HCT116 (cell line): Measurements from ENCODE around the gene ADAMTS20. TPM values are rescaled to one million over a fixed set of nuclear protein-coding genes. Genes with fewer than 3 reads are reported as not detected.

Experiments used
- ATAC-seq: fragments of 200-7000 bp; cut with Tn5 transposase; 2 replicates; pipeline ENCODE4 v1.9.1; 2020; ENCODE audit warnings: mild to moderate bottlenecking, moderate library complexity
- BruUV-seq: library from RNA; stranded (reverse); fragments of 400-500 nt; replicated peaks from 2 replicates; lab custom pipeline; 2021; lab: Mats Ljungman, UMichigan
- CTCF ChIA-PET: fragments of 300-600 bp; sonication (Branson Sonifier 250); formaldehyde crosslinking; loops from one replicate; lab custom pipeline; 2021; ENCODE audit warnings: antibody characterized with exemption; lab: Charles Lee
- POLR2A ChIA-PET: fragments of 300-600, 350-600 bp; sonication (Branson Sonifier 250); formaldehyde crosslinking; loops from one replicate; lab custom pipeline; 2021; ENCODE audit warnings: antibody characterized with exemption; lab: Charles Lee
- RAD21 ChIA-PET, 2 experiments: fragments of 300-600 bp; sonication (Branson Sonifier 250); formaldehyde crosslinking; loops; one replicate each; lab custom pipeline; 2023; ENCODE audit warnings: low total read pairs in 2 of 2; ENCODE audit not compliant: uncharacterized antibody in 2 of 2, unreplicated experiment in 2 of 2, low non-redundant PET in 1 of 2; lab: Charles Lee
- DNase-seq: peaks from one replicate; pipeline ENCODE4 v3.0.0-alpha.2; 2010; ENCODE audit warnings: low read depth, low spot score
- H2AFZ ChIP-seq: fragments of 200-600 bp; shearing (Covaris generic), sonication (generic); 2 replicates; pipeline ENCODE4 v1.6.1; 2017; ENCODE audit warnings: low read depth, mixed run types, mixed read lengths, antibody characterized with exemption, low read length; ENCODE audit not compliant: poor library complexity, severe bottlenecking
- H3K27ac ChIP-seq: 2 replicates; pipeline ENCODE4 v1.5.1; 2012; ENCODE audit warnings: low read depth, low read length
- H3K27me3 ChIP-seq: fragments of 200-600 bp; sonication (generic); 2 replicates; pipeline ENCODE4 v1.6.1; 2016; ENCODE audit warnings: mixed run types, low read length, mixed read lengths; ENCODE audit not compliant: insufficient read depth
- H3K36me3 ChIP-seq, 2 experiments: fragments of 200-500 bp in 1 of 2; fragments of 200-600 bp in 1 of 2; sonication (Bioruptor generic) in 1 of 2; sonication (generic) in 1 of 2; 2 replicates each; pipeline versions ENCODE4 v1.5.1 to v1.6.1; 2014 to 2016; ENCODE audit warnings: low read length in 2 of 2, inconsistent platforms in 1 of 2, mixed read lengths in 1 of 2, mixed run types in 1 of 2; ENCODE audit not compliant: insufficient read depth in 2 of 2, control insufficient read depth in 1 of 2
- H3K4me1 ChIP-seq, 2 experiments: fragments of 200-600 bp in 1 of 2; sonication (generic) in 1 of 2; 2 replicates each; pipeline versions ENCODE4 v1.5.1 to v1.6.1; 2012 to 2017; ENCODE audit warnings: low read length in 2 of 2, inconsistent platforms in 1 of 2, mild to moderate bottlenecking in 1 of 2, mixed read lengths in 1 of 2, mixed run types in 1 of 2, moderate library complexity in 1 of 2; ENCODE audit not compliant: insufficient read depth in 2 of 2, control insufficient read depth in 1 of 2
- H3K4me2 ChIP-seq: fragments of 200-600 bp; sonication (generic); 2 replicates; pipeline ENCODE4 v1.6.1; 2017; ENCODE audit warnings: mixed run types, low read length, mixed read lengths
- H3K4me3 ChIP-seq, 2 experiments: fragments of 200-600 bp in 1 of 2; sonication (generic) in 1 of 2; replicated peaks in 1 of 2; 2 replicates each; pipeline ENCODE4 v1.5.1; 2011 to 2016; ENCODE audit warnings: low read length in 2 of 2, control low read depth in 1 of 2, low read depth in 1 of 2, mild to moderate bottlenecking in 1 of 2, mixed read lengths in 1 of 2, mixed run types in 1 of 2
- H3K79me2 ChIP-seq: fragments of 200-600 bp; sonication (generic); 2 replicates; pipeline ENCODE4 v1.6.1; 2017; ENCODE audit warnings: mild to moderate bottlenecking, mixed run types, low read length, moderate library complexity, mixed read lengths; ENCODE audit not compliant: insufficient read depth
- H3K9ac ChIP-seq: fragments of 200-600 bp; sonication (generic); 2 replicates; pipeline ENCODE4 v1.6.1; 2016; ENCODE audit warnings: low read length, mixed read lengths
- H3K9me2 ChIP-seq: fragments of 200-600 bp; sonication (generic), shearing (Covaris generic); 2 replicates; pipeline ENCODE4 v1.6.1; 2017; ENCODE audit warnings: mixed run types, mild to moderate bottlenecking, moderate library complexity; ENCODE audit not compliant: insufficient read depth
- H3K9me3 ChIP-seq, 2 experiments: fragments of 200-500 bp in 1 of 2; fragments of 200-600 bp in 1 of 2; sonication (Bioruptor generic) in 1 of 2; sonication (generic) in 1 of 2; 2 replicates each; pipeline ENCODE4 v1.6.1; 2014 to 2017; ENCODE audit warnings: low read length in 2 of 2, mixed read lengths in 2 of 2, inconsistent platforms in 1 of 2, low read depth in 1 of 2, mild to moderate bottlenecking in 1 of 2, mixed run types in 1 of 2, moderate library complexity in 1 of 2; ENCODE audit not compliant: control insufficient read depth in 1 of 2, insufficient read depth in 1 of 2
- H4K20me1 ChIP-seq: fragments of 200-600 bp; sonication (generic), shearing (Covaris generic); 2 replicates; pipeline ENCODE4 v1.6.1; 2017; ENCODE audit warnings: mixed run types, mild to moderate bottlenecking, moderate library complexity; ENCODE audit not compliant: insufficient read depth
- CBX3 ChIP-seq: IDR thresholded peaks from 2 replicates; pipeline ENCODE4 v1.6.1; 2012; ENCODE audit warnings: low read depth
- CTCF ChIP-seq, 3 experiments: fragments of 200-600 bp in 1 of 3; sonication (generic) in 1 of 3; IDR thresholded peaks in 2 of 3; conservative IDR thresholded peaks in 1 of 3; 2 replicates each; pipeline ENCODE4 v1.5.1; 2012 to 2017; ENCODE audit warnings: low read depth in 2 of 3, low read length in 2 of 3, antibody characterized with exemption in 1 of 3, borderline replicate concordance in 1 of 3, control low read depth in 1 of 3, mild to moderate bottlenecking in 1 of 3, mixed read lengths in 1 of 3, mixed run types in 1 of 3, moderate library complexity in 1 of 3; ENCODE audit not compliant: insufficient read depth in 1 of 3
- EZH2phosphoT487 ChIP-seq: fragments of 200-600 bp; IDR thresholded peaks from 2 replicates; pipeline ENCODE4 v1.6.1; 2018; ENCODE audit warnings: antibody characterized with exemption, borderline replicate concordance
- FOSL1 ChIP-seq: IDR thresholded peaks from 2 replicates; pipeline ENCODE4 v1.6.1; 2012; ENCODE audit warnings: low read depth
- POLR2AphosphoS5 ChIP-seq: IDR thresholded peaks from 2 replicates; pipeline ENCODE4 v1.6.1; 2011; ENCODE audit warnings: mild to moderate bottlenecking, low read depth, low read length, moderate library complexity
- RAD21 ChIP-seq: IDR thresholded peaks from 2 replicates; pipeline ENCODE4 v1.6.1; 2012; ENCODE audit warnings: low read depth, mild to moderate bottlenecking
- SRF ChIP-seq: IDR thresholded peaks from 2 replicates; pipeline ENCODE4 v1.6.1; 2012; ENCODE audit warnings: low read depth
- YY1 ChIP-seq: IDR thresholded peaks from 2 replicates; pipeline ENCODE4 v1.6.1; 2011; ENCODE audit warnings: low read length, low read depth, moderate library complexity, mild to moderate bottlenecking; ENCODE audit not compliant: insufficient replicate concordance; ENCODE audit errors: extremely low read depth
- ZNF274 ChIP-seq: fragments of 200-500 bp; sonication (Bioruptor generic); IDR thresholded peaks from 2 replicates; pipeline ENCODE4 v1.6.1; 2014; ENCODE audit warnings: mild to moderate bottlenecking, low read depth, low read length, inconsistent platforms
- intact Hi-C: fragments of 100-400 bp; cut with micrococcal nuclease; formaldehyde crosslinking; loops from 2 replicates; pipeline ENCODE4 v1.10.0; 2022
- total RNA-seq: library from RNA; stranded (reverse); gene quantifications from one replicate; pipeline ENCODE4 v1.2.1, GENCODE V29; 2021; ENCODE audit not compliant: unreplicated experiment
- TF ChIP-seq, protein P1 (sequence below): IDR thresholded peaks from 2 replicates; pipeline ENCODE4 v1.6.1; 2011; ENCODE audit warnings: mild to moderate bottlenecking, low read length, moderate library complexity; ENCODE audit not compliant: insufficient replicate concordance; ENCODE audit errors: extremely low read depth
- TF ChIP-seq, protein P2 (sequence below): IDR thresholded peaks from 2 replicates; pipeline ENCODE4 v1.6.1; 2012; ENCODE audit warnings: low read depth

Gene ADAMTS20
- total RNA-seq, 1 experiment from 2014 or later = not detected

DNA sequence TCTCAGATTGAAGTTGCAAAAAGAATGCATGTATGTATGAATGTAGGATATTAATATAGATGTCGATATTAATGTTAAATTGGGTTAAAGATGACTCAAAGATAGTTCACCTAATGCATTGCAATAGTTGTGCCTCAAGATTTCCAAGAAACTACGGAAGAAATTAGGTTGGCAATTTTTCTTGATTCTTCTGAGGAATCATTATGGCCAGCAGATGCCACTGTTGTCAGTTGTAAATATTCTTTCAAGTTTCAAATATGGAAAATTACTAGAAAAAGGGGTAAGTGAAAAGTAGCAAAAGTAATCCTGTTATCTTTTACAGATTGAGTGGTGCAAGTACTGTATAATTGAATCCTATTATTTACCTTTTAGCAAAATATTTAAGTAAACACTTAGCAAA, 202.1 kb downstream of the ADAMTS20 start:
- BruUV-seq = no TSS peak
- ChIA-PET CTCF (interaction anchor here (1.6 kb wide), 2 partner anchors 13 to 532 kb away, joined by 4 to 12 read pairs; no protein-coding TSS in a partner anchor), RAD21 (no interaction called here), POLR2A (no interaction called here)
- H3K79me2 ChIP-seq = no peaks in the 10 kb centered on the region
- no peaks in the 10 kb centered on the region for H3K9me2 ChIP-seq
- H3K4me3 ChIP-seq = no peak overlapping the region
- intact Hi-C loops = loop anchor here (1.0 to 5.0 kb wide), 3 partner anchors 152 to 532 kb away; no protein-coding TSS in a partner anchor
- H3K4me2 ChIP-seq = no peak overlapping the region
- TF ChIP-seq CTCF (IDR thresholded peaks at IDR 0.05 in 2 of 3, conservative IDR thresholded peaks at IDR 0.05 in 1 of 3; ENCODE audit: borderline replicate concordance in 1 of 3, insufficient read depth in 1 of 3, low read depth in 2 of 3, low read length in 2 of 3) = peak; percentile 32 to 59 (median 44); a peak in 5 of 6 replicates
- peak; percentile 66 for TF ChIP-seq RAD21
- TF ChIP-seq, protein P1, sequence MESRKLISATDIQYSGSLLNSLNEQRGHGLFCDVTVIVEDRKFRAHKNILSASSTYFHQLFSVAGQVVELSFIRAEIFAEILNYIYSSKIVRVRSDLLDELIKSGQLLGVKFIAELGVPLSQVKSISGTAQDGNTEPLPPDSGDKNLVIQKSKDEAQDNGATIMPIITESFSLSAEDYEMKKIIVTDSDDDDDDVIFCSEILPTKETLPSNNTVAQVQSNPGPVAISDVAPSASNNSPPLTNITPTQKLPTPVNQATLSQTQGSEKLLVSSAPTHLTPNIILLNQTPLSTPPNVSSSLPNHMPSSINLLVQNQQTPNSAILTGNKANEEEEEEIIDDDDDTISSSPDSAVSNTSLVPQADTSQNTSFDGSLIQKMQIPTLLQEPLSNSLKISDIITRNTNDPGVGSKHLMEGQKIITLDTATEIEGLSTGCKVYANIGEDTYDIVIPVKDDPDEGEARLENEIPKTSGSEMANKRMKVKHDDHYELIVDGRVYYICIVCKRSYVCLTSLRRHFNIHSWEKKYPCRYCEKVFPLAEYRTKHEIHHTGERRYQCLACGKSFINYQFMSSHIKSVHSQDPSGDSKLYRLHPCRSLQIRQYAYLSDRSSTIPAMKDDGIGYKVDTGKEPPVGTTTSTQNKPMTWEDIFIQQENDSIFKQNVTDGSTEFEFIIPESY = no peak
- no peaks in the 10 kb centered on the region for H3K4me1 ChIP-seq
- no peaks in the 10 kb centered on the region for H3K36me3 ChIP-seq
- no peaks in the 10 kb centered on the region for H4K20me1 ChIP-seq
- no peak overlapping the region for H3K27ac ChIP-seq
- H3K9ac ChIP-seq = no peak overlapping the region
- H3K9me3 ChIP-seq = no peaks in the 10 kb centered on the region
- H2AFZ ChIP-seq = no peak overlapping the region
- peak; percentile 10 for DNase-seq
- no peaks in the 10 kb centered on the region for H3K27me3 ChIP-seq
- no peak for ATAC-seq

GRCh38 chr12:43348221-43348620, 203.8 kb downstream of the ADAMTS20 start:
- H2AFZ ChIP-seq = no peak overlapping the region
- no peak overlapping the region for H3K4me3 ChIP-seq
- no peaks in the 10 kb centered on the region for H4K20me1 ChIP-seq
- BruUV-seq = no TSS peak
- intact Hi-C loops = no loop called here
- no peak overlapping the region for H3K4me2 ChIP-seq
- no peaks in the 10 kb centered on the region for H3K27me3 ChIP-seq
- H3K4me1 ChIP-seq = no peaks in the 10 kb centered on the region
- ChIA-PET CTCF (interaction anchor here (0.8 to 1.6 kb wide), 3 partner anchors 9 to 534 kb away, joined by 4 to 12 read pairs (median 4); no protein-coding TSS in a partner anchor), POLR2A (no interaction called here), RAD21 (no interaction called here)
- ATAC-seq (no peak), DNase-seq (no peak)
- H3K79me2 ChIP-seq = no peaks in the 10 kb centered on the region
- no peaks in the 10 kb centered on the region for H3K36me3 ChIP-seq
- H3K9me3 ChIP-seq = peaks cover 0 to 5% of the 10 kb centered on the region in 2 experiments; a peak in 1 of 4 replicates
- H3K27ac ChIP-seq = no peak overlapping the region
- no peaks in the 10 kb centered on the region for H3K9me2 ChIP-seq
- no peak overlapping the region for H3K9ac ChIP-seq
- no peak for TF ChIP-seq YY1
- no peak for TF ChIP-seq EZH2phosphoT487
- TF ChIP-seq SRF = no peak
- TF ChIP-seq POLR2AphosphoS5 = no peak
- TF ChIP-seq ZNF274 = no peak
- TF ChIP-seq FOSL1 = no peak
- TF ChIP-seq, protein P2, sequence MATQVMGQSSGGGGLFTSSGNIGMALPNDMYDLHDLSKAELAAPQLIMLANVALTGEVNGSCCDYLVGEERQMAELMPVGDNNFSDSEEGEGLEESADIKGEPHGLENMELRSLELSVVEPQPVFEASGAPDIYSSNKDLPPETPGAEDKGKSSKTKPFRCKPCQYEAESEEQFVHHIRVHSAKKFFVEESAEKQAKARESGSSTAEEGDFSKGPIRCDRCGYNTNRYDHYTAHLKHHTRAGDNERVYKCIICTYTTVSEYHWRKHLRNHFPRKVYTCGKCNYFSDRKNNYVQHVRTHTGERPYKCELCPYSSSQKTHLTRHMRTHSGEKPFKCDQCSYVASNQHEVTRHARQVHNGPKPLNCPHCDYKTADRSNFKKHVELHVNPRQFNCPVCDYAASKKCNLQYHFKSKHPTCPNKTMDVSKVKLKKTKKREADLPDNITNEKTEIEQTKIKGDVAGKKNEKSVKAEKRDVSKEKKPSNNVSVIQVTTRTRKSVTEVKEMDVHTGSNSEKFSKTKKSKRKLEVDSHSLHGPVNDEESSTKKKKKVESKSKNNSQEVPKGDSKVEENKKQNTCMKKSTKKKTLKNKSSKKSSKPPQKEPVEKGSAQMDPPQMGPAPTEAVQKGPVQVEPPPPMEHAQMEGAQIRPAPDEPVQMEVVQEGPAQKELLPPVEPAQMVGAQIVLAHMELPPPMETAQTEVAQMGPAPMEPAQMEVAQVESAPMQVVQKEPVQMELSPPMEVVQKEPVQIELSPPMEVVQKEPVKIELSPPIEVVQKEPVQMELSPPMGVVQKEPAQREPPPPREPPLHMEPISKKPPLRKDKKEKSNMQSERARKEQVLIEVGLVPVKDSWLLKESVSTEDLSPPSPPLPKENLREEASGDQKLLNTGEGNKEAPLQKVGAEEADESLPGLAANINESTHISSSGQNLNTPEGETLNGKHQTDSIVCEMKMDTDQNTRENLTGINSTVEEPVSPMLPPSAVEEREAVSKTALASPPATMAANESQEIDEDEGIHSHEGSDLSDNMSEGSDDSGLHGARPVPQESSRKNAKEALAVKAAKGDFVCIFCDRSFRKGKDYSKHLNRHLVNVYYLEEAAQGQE = no peak
- TF ChIP-seq CBX3 = no peak
